HG03139 (cell line): ENCODE measurements around the gene FGF1.

Experiments
- ATAC-seq: cut with Tn5 transposase; IDR thresholded peaks from one replicate; pipeline ENCODE4 v1.9.1; 2021; ENCODE audit not compliant: unreplicated experiment

Gene FGF1

DNA sequence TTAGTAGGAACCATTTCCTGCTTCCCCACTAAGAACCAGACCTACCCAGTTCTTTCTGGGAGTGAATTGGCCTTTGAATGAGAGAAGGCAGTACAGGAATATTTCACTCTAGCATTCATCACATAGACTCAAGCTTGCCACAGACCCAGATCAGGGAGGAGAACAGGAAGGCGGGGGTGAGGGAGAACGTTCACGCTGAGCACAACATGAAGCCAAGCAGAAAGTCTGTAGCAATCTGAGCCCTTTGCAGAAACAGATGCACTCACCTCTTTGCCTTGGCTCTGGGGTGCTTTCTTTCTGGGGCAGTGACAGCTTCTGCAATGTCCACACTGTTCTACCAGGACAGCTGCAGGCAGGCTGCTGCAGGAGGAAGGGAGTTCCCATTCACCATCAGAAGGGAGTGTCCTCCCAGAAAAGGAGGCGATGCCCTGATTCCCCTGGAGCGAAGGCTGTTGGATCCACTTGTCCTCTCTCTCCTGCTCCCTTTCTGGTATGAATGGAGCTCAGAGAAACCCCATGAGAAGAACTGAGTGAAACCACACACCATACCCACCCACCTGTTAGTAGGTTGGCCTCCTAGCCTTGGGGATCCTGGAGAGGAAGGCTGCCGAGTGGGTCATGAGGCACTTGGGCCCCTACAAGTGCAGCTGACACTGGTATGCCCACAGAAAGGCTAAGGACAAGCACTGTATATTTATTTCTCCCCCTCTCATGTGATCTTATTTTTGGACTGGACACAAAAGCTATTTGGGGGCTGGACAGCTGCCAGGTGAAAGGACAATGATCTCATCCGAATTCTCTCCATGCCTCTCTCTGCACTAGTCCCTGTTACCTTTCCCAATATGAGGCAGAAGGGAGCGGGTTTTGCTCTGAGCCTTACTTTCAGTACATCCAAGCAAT, 11.7 kb upstream of the FGF1 start:
- ATAC-seq: no peak

DNA sequence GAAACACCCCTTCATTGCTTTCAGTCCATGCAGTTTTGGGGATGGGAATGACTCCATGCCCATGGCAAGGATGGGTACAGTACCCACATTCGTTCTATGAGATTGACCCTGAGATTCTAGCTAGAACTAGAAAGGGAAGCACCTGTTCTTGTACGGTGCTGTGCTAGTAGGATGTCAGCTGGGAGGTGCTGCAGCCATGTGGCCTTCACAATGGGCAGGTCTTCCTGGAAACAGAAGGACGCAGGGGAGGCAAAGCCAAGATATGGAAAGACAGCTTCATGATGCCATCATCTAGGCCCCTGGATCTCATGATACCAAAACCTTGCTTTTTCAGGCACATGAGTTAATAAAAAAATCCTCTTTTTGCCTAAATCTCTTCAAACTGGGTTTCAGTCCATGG, 10.5 kb upstream of the FGF1 start:
- ATAC-seq: no peak

DNA sequence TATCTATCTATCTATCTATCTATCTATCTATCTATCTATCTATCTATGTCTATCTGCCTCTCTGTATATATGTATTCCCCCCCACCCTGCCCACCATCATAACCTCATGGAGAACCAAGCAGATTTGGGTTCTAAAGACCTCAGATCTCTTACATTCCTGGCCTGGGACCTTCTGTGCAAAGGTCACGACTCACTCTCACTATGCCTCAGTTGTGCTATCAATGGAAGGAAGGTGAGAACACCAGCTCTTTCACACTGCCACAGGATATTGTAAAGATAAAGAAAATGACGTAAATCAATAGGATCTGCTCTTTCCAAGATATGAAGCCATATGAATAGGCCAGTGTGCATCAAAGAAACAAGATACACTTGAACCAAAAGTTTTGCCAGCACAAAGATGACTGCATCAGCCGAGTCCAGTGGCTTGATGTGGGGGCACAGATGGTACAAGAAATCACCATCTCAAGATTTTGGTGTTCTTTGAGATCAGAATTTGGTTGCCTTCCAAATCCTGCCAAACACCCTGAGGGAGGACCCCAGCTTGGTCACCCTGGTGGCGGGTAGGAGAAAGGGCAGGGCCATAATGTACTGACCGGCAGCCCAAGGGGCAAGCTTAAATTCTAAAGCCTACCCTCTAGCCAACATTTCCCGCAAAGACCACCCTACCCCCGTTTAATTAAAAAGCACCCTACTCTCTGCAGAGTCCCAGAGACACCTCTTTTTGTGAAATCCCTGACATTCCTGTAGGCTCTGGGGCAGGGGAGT, 8.4 kb upstream of the FGF1 start:
- no peak for ATAC-seq

DNA sequence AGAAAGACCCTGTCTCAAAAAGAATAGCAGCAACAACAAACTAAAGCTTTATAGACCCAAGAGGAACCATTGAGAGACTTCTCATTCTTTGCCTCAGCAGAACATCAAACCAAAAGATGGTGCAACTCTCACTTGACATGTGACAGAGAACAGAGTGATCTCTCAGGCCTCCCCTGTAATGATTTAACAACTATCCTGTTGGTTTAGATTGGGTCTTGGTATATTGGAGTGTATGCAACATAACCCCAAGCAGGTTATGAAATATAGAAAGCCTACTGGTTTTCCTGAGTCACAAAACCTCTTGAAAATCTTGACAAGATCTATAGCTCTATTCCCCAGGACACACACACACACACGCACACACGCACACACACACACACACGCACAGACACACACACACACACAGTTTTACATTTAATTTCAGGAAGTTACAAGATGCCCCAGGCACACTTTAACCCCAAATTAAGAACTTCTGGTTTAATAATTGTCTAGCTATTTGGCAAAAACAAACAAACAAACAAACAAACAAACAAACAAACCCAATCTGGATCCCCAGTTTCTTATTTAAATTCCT, 6.5 kb upstream of the FGF1 start:
- no peak for ATAC-seq

DNA sequence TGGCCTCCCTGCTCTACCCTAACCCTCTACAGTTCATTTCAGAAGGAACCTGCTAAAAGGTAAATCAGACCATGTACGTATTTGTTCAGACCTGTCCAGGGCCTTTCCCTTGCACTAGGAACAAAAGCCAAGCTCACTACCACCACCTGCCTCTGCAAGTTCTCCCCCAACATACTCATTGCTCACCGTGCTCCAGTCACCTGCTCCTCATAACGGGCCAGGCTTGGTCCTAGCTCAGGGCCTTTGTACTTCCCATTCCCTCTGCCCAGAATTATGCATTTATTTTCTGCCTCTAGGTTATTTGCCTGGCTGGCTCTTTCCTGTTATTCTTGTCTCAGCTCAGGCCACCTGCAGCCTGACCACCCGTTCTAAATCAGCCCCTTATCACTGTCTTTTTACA, 4.8 kb upstream of the FGF1 start:
- ATAC-seq: no peak

DNA sequence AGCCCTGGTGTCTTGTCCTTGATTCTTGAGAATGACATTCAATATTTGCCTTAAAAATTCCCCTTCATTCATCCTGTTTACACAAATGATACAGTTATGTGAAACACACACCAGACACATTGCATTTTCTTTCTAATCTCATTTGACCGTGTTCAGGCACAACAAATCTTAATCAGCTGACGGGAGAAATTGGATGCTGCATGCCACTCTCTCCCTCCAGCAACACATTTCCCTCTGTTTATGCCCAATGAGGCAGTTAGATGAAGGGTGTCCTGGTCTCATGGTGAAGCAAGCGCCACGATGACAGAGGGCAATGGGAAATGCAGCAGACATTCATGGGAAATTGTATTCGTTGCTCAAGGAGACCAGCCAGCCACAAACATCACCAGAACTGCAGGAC, 3.2 kb upstream of the FGF1 start:
- no peak for ATAC-seq

DNA sequence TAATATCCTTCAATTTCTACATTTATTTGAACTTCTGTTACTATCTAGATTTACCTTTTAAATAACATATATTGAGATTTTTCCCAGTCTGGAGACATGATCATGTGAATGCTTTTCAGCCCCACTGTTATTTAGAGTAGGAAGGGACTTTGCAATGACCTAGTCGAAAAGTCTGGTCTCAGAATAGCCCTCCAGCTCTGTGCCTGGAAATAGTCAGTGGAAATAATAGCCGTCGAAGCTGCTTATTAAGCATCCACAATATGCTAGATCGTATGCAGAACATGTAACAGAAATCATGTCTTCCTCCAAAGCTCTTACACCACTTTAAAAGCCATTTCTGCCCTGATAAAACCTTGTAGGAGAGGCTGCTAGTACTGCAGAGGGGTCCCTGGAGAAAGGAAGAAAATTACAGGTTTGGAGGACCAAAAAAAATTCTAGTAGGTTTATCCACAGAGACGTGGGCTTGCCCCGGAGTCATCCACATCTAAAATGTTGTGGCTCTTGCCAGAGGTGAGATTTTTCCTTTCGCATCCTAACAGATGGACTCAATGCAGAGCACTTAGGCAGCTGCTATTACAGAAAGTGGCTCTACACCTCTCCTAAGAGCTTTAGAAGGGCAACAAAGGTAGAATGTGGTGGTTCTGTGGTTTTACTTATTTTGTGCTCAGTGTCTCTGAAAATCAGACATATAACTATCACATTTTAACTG, 2.5 kb upstream of the FGF1 start:
- ATAC-seq: no peak

DNA sequence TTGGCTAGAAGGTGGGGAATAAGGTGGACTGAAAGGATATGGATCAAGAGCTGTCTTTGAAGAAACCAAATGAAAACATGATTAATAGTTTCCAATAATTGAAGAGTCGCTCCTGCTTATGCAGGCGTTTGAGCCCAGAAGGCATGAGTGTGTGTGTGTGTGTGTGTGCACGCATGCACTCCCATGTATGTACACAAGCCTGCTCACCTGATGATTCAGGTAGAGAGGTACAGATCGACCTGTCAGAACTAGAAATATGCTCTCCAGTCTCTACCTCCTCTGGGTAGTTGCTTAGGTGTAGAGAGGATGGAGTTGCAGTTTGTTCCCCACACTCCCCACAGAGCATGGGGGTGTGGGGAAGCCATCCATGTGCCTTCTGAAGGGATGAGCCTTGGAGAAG, 1.1 kb upstream of the FGF1 start:
- ATAC-seq: no peak

DNA sequence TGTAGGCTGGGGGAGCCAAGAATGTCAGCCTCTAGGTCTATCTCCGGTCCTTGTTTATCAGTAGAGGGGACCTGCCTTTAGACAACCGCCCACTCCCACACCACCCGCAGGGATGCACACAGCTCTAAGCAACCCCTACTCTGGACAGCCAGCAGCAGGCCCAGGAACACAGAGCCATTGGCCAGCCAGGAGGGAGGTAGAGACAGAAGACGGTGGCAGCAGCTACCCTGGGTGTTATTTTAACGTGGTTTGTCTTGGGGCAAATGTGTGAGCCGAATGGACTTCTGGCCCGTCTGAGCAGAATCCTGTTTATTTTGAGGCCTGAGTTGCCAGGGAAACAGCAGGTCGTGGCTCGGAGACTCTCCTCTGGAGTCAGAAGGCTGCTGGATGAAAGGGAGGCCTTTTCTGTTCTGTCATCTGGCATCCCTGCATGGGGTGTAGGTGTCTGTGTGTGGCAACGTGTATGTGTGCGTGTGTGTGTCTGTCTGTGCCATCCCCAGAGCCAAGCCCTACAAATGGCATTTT, 382 bp upstream of the FGF1 start:
- no peak for ATAC-seq

DNA sequence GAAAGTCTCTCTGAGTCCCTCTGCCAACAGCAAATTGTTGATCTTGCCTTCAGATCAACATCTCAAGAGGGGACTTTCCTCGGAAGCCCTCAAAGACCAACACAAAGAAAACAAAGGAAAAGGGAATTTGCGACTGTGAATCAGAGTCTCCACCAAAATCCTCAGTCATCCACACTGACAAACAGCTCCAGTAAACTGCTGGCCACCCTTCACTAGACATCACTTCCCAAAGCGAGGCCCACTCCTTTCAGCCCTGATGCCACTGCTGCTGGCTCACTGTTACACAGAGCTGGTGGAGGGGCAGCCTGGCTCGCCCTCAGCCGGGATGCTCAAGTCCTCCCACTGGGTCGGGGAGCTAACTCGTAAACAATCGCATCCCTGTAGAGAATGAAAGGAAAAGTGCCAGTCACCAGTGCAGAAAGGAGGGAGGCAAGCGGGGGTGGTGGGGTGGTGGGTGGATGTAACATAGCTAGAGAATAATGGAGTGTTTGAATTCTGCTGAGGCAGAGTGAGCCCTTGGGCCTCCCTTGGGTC, 1.3 kb downstream of the FGF1 start:
- no peak for ATAC-seq

DNA sequence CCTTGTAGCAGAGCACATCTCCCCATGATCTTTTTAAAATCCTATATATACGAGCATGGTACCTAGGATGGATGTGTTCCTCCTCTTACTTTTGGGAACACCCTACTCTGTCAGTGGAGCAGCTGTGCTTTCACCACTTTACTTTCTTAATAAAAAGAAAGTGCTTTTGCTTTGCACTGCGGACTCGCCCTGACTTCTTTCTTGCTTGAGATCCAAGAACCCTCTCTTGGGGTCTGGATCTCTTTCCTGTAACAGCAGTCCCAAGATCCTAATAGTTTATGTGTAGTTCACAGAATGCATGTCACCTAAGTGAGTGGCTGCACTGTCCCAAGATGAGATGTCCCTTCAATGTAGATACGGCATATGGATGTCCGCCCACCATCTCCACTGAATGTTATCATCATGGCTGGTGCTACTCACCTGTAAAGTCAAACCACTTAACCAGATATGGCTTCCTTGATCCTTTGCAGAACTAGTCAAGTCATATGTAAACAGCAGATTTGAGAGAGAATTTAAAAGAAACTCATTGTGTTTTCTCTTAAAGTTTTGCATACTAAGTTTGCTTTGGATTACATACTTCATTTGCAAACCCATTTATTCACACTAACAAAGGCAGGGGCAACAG, 1.9 kb downstream of the FGF1 start:
- no peak for ATAC-seq

DNA sequence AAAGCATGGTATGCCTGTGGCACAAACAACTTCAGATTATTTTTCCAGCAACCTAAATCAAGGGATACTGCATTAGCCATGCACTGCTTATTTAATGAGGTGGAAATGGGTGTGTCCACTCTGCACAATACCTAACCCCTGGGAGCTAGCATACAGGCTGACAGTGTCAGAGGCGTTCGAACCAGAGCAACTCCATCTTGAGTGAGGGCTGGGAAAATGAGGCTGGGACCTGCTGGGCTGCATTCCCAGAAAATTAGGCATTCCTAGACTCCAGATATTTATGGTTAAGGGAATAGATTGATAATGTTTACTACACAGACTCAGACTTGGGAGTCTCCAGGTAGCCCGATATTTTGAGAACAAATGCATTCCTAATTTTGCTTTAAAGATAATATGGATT, 2.8 kb downstream of the FGF1 start:
- ATAC-seq: no peak

DNA sequence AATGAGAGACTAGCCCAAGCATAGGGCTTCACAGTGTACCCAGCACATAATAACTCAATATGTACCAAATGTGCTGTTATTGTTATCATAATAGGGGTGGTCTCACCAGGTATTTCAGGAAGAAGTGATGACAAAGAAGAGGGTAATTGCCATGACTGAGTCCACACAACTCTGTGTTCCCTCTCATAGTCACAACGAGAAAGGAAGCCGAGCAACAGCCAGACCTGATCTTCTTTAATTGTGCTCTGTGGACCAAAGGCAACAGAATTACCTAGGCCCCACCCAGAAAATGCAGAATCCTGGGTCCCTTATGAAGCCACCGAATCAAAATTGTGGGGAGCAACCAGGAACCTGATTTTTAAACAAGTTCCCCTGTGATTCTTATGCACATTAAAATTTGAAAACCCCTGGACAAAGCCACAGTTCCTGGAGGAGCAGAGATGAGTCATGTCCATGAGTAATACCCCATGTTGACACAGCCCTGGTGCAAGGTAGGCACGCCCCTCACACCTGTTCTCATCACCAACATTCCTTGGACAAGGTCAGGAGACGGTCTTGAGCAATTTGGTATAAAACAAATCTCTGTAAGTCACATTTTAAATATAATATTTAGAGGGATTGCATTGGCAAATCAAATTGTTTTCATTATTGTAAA, 5.2 kb downstream of the FGF1 start:
- no peak for ATAC-seq

DNA sequence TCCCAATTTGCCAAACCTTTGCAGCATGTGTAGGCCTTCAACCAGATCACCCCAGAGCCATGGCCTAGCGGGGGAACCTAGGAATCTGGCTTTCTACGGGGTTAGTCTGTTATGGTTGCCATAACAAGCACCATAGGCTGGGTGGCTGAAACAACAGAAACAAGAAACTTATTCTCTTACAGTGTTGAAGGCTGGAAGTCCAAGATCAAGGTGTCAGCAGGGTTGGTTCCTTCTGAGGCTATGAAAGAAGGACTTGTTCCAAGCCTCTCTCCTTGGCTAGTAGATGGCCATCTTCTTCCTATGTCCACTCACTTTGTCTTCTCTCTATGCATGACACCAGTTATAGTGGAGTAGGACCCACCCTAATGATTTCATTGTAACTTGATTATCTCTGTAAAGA, 6.1 kb downstream of the FGF1 start:
- ATAC-seq: no peak

DNA sequence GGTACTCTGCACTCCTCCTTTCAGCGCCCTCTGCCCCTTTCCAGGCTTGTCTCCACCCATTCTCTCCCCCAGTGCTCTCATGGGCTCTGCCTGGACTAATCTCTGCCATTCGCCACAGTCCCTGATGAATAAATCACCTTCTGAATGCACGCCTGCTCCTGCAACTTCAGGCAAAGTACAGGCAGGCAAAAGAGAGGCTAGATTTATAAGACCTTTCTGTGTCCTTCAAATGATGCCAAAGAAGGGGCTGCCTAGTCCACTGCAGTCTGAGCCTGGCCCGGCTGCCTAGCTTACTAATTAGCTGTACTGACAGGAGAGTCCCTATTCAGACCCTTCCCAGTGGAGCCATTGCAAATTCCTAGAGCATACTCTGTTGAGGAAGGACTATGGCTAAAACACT, 7.4 kb downstream of the FGF1 start:
- no peak for ATAC-seq

DNA sequence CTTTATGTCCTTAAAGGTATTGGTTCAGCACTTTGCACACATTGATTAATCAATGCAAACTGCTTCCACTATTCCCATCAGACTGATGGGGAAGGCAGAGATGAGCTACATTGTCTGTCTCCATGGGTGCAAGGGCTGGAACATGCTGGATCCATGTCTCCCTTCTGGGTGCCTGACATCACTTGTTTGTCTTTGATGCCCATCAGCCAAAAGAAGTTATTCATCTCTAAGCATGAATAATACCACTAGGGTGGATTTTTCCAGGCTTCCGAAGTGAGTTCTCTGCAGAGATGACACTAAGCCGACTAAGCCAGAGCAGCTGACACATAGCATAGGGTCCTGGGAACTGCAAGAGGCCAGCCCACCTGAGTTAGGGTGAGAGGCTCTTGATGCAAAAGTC, 8.7 kb downstream of the FGF1 start:
- ATAC-seq: no peak

DNA sequence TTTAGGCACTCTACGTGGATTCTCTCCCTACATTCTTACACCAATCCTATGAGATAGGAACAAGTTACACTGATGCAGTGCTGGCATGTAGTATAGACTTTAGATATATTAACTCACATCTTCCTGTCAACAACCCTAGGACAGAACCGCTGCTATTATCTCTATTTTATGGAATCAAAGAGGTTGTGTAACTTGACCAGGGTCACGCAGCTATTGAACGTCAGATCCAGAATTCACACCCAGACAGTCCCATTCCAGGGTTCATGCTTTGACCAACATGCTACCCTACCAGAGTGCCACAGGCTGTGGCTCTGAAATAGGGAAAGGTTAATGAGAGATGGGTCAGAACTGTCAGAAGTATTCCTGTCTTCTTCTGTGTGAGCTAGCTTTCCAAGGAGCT, 9.6 kb downstream of the FGF1 start:
- ATAC-seq: no peak

DNA sequence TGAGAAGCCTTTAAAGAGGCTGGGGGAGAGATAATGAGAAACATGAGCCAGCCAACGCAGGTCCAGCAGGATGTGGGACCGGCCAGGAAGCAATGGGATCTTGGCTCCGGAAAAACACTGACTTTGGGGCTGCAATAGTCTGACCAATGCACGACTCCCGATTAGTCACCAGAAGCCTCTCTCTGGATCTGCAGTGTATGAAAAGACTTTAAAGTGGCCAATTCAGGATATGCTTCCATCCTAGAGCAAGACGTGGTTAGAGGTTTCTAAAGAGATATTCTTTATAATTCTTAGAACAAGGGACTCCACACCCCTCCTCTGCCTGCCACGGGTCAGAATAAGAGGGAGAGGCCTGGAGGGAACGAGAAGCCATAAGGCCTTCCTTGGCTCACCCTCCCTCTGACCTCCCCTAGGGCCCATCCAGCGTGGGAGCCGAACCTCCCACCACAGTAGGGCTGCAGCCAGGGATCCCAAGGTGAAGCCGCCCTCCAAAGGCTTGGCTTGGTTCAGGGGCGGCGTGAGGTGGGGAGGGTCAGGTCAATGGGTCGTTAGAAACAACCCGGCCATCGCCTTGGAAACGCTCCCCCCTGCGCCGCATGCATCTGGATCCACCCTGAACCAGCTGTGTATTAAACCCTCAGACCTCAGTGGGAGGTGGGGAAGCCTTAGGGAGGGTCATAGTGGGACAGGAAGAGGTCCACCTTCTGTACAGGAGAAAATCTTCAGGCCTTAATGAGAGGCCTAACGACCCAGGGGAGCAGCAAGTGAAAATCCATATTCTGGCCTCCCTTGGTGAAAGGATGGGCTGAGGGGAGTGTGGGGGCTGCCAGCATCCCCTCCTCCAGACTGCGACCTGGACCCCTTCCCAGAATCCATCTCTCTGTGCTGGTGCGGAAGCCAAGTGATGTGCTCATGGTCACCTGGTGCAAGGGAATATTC, 11.1 kb downstream of the FGF1 start:
- ATAC-seq: no peak

DNA sequence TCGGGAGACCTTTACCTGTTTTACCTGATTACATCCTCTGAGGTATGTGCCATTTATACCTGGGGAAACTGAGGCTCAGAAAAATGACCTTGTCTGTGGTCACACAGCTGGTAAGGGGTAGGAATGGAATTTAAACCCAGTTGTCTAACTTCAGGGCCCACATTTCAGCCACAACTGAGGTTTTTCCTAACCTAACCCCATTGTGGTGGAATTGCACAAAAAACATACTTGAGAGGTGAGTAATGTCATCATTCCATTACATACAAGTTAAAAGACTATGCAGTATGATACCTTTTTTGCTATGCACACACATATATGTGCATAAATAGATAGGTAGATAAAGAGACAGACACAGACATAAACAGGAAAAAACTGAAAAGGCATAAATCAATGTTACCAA, 14.1 kb downstream of the FGF1 start:
- no peak for ATAC-seq
